ENCODE data around the gene GAP43. TPM values are rescaled to one million over a fixed set of nuclear protein-coding genes. Genes with fewer than 3 reads are reported as not detected.

GAP43 gene
- total RNA-seq, 1 donor, result not detected

- no peak for DNase-seq (ENCODE audit: low read depth)
- TF ChIP-seq CTCF (IDR thresholded peaks at IDR 0.05; ENCODE audit: insufficient read depth, low read depth, low read length), result no peak
- no peak overlapping the region for H3K4me3 ChIP-seq (ENCODE audit: low read depth, low read length)
These were observed 10.7 kb downstream of the GAP43 start for GRCh38 chr3:115634052-115634451.

GRCh38 chr3:115635406-115635805 lies 12.1 kb downstream of the GAP43 start:
- TF ChIP-seq CTCF (IDR thresholded peaks at IDR 0.05; ENCODE audit: insufficient read depth, low read depth, low read length), result no peak
- no peak overlapping the region for H3K4me3 ChIP-seq (ENCODE audit: low read depth, low read length)
- no peak for DNase-seq (ENCODE audit: low read depth)

GRCh38 chr3:115638241-115638640 lies 14.9 kb downstream of the GAP43 start:
- no peak overlapping the region for H3K4me3 ChIP-seq (ENCODE audit: low read depth, low read length)
- DNase-seq (ENCODE audit: low read depth), result no peak
- TF ChIP-seq CTCF (IDR thresholded peaks at IDR 0.05; ENCODE audit: insufficient read depth, low read depth, low read length), result no peak

- DNase-seq (ENCODE audit: low read depth), result no peak
- no peak overlapping the region for H3K4me3 ChIP-seq (ENCODE audit: low read depth, low read length)
- TF ChIP-seq CTCF (IDR thresholded peaks at IDR 0.05; ENCODE audit: insufficient read depth, low read depth, low read length), result no peak
These were observed 15.7 kb downstream of the GAP43 start for GRCh38 chr3:115638991-115639390.

GRCh38 chr3:115644391-115644790 lies 21.1 kb downstream of the GAP43 start:
- no peak for TF ChIP-seq CTCF (IDR thresholded peaks at IDR 0.05; ENCODE audit: insufficient read depth, low read depth, low read length)
- no peak for DNase-seq (ENCODE audit: low read depth)

GRCh38 chr3:115646027-115646690 lies 22.8 kb downstream of the GAP43 start:
- no peak overlapping the region for H3K4me3 ChIP-seq (ENCODE audit: low read depth, low read length)
- no peak for DNase-seq (ENCODE audit: low read depth)
- no peak for TF ChIP-seq CTCF (IDR thresholded peaks at IDR 0.05; ENCODE audit: insufficient read depth, low read depth, low read length)

More at GRCh38 chr3:115644391-115644790, 21.1 kb downstream of the GAP43 start:
- H3K4me3 ChIP-seq (ENCODE audit: low read depth, low read length), result no peak overlapping the region

GRCh38 chr3:115648559-115648958 lies 25.2 kb downstream of the GAP43 start:
- no peak for TF ChIP-seq CTCF (IDR thresholded peaks at IDR 0.05; ENCODE audit: insufficient read depth, low read depth, low read length)
- no peak for DNase-seq (ENCODE audit: low read depth)
- H3K4me3 ChIP-seq (ENCODE audit: low read depth, low read length), result no peak overlapping the region

Measured in fibroblast of villous mesenchyme (primary cell).